GM23338 (cell line): ENCODE measurements around the gene OTUB2. TPM values are rescaled to one million over a fixed set of nuclear protein-coding genes. Genes with fewer than 3 reads are reported as not detected.

Experiments
- ATAC-seq: fragments of 200-7000 bp; cut with Tn5 transposase; 3 replicates; pipeline ENCODE4 v1.9.1; 2020
- DNase-seq: peaks from one replicate; pipeline ENCODE4 v3.0.0-alpha.2; 2015; ENCODE audit warnings: low spot score
- H2AFZ ChIP-seq: fragments of 200-600 bp; sonication (generic); 2 replicates; pipeline ENCODE4 v1.8.0; 2016; ENCODE audit warnings: antibody characterized with exemption, mild to moderate bottlenecking, moderate library complexity
- H3F3A ChIP-seq: fragments of 200-600 bp; sonication (generic); replicated peaks from 2 replicates; pipeline ENCODE4 v1.8.0; 2017; ENCODE audit warnings: antibody characterized with exemption, mixed run types, low read depth
- H3K27ac ChIP-seq: fragments of 200-600 bp; sonication (generic); 2 replicates; pipeline ENCODE4 v1.6.1; 2016; ENCODE audit warnings: low read depth
- H3K27me3 ChIP-seq: fragments of 200-600 bp; sonication (generic); 2 replicates; pipeline ENCODE4 v1.8.0; 2016; ENCODE audit warnings: mild to moderate bottlenecking, mixed run types, moderate library complexity; ENCODE audit not compliant: insufficient read depth
- H3K36me3 ChIP-seq: fragments of 200-600 bp; sonication (generic); 2 replicates; pipeline ENCODE4 v1.8.0; 2016; ENCODE audit warnings: mild to moderate bottlenecking; ENCODE audit not compliant: insufficient read depth
- H3K4me1 ChIP-seq: fragments of 200-600 bp; sonication (generic); 2 replicates; pipeline ENCODE4 v1.8.0; 2016; ENCODE audit warnings: mild to moderate bottlenecking, moderate library complexity; ENCODE audit not compliant: insufficient read depth
- H3K4me2 ChIP-seq: fragments of 200-600 bp; sonication (generic); 2 replicates; pipeline ENCODE4 v1.7.1; 2017; ENCODE audit warnings: mixed run types
- H3K4me3 ChIP-seq: fragments of 200-600 bp; sonication (generic); 2 replicates; pipeline ENCODE4 v1.6.1; 2016; ENCODE audit warnings: mixed run types
- H3K79me2 ChIP-seq: fragments of 200-600 bp; sonication (generic); replicated peaks from 2 replicates; pipeline ENCODE4 v1.8.0; 2017; ENCODE audit warnings: mild to moderate bottlenecking; ENCODE audit not compliant: insufficient read depth
- H3K9me2 ChIP-seq: fragments of 200-600 bp; sonication (generic); 2 replicates; pipeline ENCODE4 v1.8.0; 2017; ENCODE audit not compliant: insufficient read depth
- H4K20me1 ChIP-seq: fragments of 200-600 bp; sonication (generic); replicated peaks from 2 replicates; pipeline ENCODE4 v1.8.0; 2017; ENCODE audit warnings: mild to moderate bottlenecking; ENCODE audit not compliant: insufficient read depth
- H3K27ac Mint-ChIP-seq: 2 replicates; pipeline ENCODE4 v1.8.0; 2020; ENCODE audit warnings: inconsistent platforms, mild to moderate bottlenecking, moderate library complexity, mixed read lengths
- H3K27me3 Mint-ChIP-seq: 3 replicates; pipeline ENCODE4 v1.8.0; 2022; ENCODE audit warnings: low read depth, mild to moderate bottlenecking, moderate library complexity, mixed read lengths, inconsistent platforms; ENCODE audit not compliant: insufficient read depth, poor library complexity
- H3K36me3 Mint-ChIP-seq: 3 replicates; pipeline ENCODE4 v1.8.0; 2021; ENCODE audit warnings: low read depth, mild to moderate bottlenecking, inconsistent platforms, moderate library complexity, mixed read lengths
- H3K4me1 Mint-ChIP-seq: 3 replicates; pipeline ENCODE4 v1.8.0; 2020; ENCODE audit warnings: mild to moderate bottlenecking, inconsistent platforms, mixed read lengths
- H3K4me3 Mint-ChIP-seq: 3 replicates; pipeline ENCODE4 v1.8.0; 2021; ENCODE audit warnings: moderate library complexity, mild to moderate bottlenecking, inconsistent platforms, mixed read lengths
- H3K9me3 Mint-ChIP-seq: 3 replicates; pipeline ENCODE4 v1.8.0; 2020; ENCODE audit warnings: moderate library complexity, mild to moderate bottlenecking, inconsistent platforms, mixed read lengths
- CREB1 ChIP-seq: fragments of 250-450 bp; sonication (Bioruptor Pico); IDR thresholded peaks from 2 replicates; pipeline ENCODE4 v1.5.0; 2020; ENCODE audit warnings: low read depth, mild to moderate bottlenecking, moderate library complexity
- EZH2 ChIP-seq: fragments of 200-600 bp; sonication (generic); IDR thresholded peaks from one replicate; pipeline ENCODE4 v1.8.0; 2017; ENCODE audit warnings: antibody characterized with exemption, mild to moderate bottlenecking, low read depth; ENCODE audit not compliant: unreplicated experiment
- NANOG ChIP-seq: IDR thresholded peaks from 2 replicates; pipeline ENCODE4 v1.6.1; 2016; ENCODE audit warnings: antibody characterized with exemption, borderline replicate concordance
- POLR2AphosphoS5 ChIP-seq: IDR thresholded peaks from 2 replicates; pipeline ENCODE4 v1.6.1; 2016; ENCODE audit warnings: antibody characterized with exemption, low read depth
- ZNF331 ChIP-seq: fragments of 250-450 bp; sonication (Bioruptor Pico); IDR thresholded peaks from 2 replicates; pipeline ENCODE4 v1.5.0; 2020; ENCODE audit warnings: low read depth, mild to moderate bottlenecking, moderate library complexity
- polyA plus RNA-seq: library from polyadenylated mRNA; unstranded; fragments of >200 nt; fragmentation: Nextera tagmentation; extraction: Ambion mirVana; gene quantifications from 2 replicates; pipeline ENCODE4 v1.2.1, GENCODE V29; 2016
- total RNA-seq: library from RNA; depleted of rRNA; stranded (reverse); fragments of >200 nt; shearing (Covaris generic); gene quantifications from 2 replicates; pipeline ENCODE4 v1.2.3, GENCODE V29; 2014
- TF ChIP-seq, protein P1 (sequence below): fragments of 250-450 bp; sonication (Bioruptor Pico); IDR thresholded peaks from 2 replicates; pipeline ENCODE4 v1.5.0; 2020; ENCODE audit warnings: mild to moderate bottlenecking, moderate library complexity
- TF ChIP-seq, protein P2 (sequence below): IDR thresholded peaks from 2 replicates; pipeline ENCODE4 v1.6.1; 2016; ENCODE audit warnings: antibody characterized with exemption

The OTUB2 gene
- total and polyA plus RNA-seq, 2 experiments from 2014 or later: 2.1 to 4.1 TPM

DNA sequence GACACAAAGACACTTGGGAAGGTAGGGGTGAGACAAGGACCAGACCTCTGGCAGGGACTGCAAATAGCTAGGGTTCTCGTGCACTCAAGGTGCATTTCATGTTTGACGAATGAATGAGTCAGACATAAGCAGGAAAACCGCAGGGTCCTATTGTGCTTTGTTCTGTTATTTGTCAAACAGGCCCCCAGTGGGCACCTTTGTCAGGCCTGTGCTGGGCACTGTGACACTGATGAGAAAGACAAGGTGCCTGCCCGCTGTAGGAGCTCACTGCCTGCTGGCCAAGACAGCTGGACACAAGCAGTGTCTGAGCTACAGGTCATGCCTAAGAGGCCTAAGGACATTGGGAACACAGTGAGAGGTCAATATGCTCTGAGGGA lies 2.3 kb downstream of the OTUB2 start (continued):
- TF ChIP-seq, protein P1, sequence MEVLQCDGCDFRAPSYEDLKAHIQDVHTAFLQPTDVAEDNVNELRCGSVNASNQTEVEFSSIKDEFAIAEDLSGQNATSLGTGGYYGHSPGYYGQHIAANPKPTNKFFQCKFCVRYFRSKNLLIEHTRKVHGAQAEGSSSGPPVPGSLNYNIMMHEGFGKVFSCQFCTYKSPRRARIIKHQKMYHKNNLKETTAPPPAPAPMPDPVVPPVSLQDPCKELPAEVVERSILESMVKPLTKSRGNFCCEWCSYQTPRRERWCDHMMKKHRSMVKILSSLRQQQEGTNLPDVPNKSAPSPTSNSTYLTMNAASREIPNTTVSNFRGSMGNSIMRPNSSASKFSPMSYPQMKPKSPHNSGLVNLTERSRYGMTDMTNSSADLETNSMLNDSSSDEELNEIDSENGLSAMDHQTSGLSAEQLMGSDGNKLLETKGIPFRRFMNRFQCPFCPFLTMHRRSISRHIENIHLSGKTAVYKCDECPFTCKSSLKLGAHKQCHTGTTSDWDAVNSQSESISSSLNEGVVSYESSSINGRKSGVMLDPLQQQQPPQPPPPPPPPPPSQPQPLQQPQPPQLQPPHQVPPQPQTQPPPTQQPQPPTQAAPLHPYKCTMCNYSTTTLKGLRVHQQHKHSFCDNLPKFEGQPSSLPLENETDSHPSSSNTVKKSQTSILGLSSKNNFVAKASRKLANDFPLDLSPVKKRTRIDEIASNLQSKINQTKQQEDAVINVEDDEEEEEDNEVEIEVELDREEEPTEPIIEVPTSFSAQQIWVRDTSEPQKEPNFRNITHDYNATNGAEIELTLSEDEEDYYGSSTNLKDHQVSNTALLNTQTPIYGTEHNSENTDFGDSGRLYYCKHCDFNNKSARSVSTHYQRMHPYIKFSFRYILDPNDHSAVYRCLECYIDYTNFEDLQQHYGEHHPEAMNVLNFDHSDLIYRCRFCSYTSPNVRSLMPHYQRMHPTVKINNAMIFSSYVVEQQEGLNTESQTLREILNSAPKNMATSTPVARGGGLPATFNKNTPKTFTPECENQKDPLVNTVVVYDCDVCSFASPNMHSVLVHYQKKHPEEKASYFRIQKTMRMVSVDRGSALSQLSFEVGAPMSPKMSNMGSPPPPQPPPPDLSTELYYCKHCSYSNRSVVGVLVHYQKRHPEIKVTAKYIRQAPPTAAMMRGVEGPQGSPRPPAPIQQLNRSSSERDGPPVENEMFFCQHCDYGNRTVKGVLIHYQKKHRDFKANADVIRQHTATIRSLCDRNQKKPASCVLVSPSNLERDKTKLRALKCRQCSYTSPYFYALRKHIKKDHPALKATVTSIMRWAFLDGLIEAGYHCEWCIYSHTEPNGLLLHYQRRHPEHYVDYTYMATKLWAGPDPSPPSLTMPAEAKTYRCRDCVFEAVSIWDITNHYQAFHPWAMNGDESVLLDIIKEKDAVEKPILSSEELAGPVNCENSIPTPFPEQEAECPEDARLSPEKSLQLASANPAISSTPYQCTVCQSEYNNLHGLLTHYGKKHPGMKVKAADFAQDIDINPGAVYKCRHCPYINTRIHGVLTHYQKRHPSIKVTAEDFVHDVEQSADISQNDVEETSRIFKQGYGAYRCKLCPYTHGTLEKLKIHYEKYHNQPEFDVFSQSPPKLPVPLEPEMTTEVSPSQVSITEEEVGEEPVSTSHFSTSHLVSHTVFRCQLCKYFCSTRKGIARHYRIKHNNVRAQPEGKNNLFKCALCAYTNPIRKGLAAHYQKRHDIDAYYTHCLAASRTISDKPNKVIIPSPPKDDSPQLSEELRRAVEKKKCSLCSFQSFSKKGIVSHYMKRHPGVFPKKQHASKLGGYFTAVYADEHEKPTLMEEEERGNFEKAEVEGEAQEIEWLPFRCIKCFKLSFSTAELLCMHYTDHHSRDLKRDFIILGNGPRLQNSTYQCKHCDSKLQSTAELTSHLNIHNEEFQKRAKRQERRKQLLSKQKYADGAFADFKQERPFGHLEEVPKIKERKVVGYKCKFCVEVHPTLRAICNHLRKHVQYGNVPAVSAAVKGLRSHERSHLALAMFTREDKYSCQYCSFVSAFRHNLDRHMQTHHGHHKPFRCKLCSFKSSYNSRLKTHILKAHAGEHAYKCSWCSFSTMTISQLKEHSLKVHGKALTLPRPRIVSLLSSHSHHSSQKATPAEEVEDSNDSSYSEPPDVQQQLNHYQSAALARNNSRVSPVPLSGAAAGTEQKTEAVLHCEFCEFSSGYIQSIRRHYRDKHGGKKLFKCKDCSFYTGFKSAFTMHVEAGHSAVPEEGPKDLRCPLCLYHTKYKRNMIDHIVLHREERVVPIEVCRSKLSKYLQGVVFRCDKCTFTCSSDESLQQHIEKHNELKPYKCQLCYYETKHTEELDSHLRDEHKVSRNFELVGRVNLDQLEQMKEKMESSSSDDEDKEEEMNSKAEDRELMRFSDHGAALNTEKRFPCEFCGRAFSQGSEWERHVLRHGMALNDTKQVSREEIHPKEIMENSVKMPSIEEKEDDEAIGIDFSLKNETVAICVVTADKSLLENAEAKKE (CRISPR knock-in tag): no peak
- TF ChIP-seq EZH2 (no peak), ZNF331 (CRISPR knock-in tag) (no peak), POLR2AphosphoS5 (no peak)
- TF ChIP-seq, protein P2, sequence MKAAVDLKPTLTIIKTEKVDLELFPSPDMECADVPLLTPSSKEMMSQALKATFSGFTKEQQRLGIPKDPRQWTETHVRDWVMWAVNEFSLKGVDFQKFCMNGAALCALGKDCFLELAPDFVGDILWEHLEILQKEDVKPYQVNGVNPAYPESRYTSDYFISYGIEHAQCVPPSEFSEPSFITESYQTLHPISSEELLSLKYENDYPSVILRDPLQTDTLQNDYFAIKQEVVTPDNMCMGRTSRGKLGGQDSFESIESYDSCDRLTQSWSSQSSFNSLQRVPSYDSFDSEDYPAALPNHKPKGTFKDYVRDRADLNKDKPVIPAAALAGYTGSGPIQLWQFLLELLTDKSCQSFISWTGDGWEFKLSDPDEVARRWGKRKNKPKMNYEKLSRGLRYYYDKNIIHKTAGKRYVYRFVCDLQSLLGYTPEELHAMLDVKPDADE: no peak

DNA sequence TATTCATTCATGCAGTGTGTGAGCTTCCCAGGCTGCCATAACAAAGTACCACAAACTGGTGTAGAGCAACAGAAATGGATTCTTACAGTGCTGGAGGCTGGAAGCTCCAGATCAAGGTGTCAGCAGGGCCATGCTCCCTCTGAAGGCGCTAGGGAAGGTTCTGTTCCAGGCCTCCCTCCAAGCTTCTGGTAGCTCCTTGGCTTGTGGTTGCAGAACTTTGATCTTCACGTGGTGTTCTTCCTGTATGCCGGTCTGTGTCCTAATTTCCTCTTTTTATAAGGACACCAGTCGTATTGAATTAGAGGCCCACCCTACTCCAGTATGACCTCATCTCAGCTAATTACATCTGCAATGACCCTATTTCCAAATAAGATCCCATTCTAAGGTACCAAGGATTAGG lies 3.1 kb downstream of the OTUB2 start:
- no peak for TF ChIP-seq CREB1 (CRISPR knock-in tag)
- TF ChIP-seq, protein P2: no peak
- TF ChIP-seq ZNF331 (CRISPR knock-in tag): no peak
- TF ChIP-seq, protein P1 (CRISPR knock-in tag): no peak
- no peak for TF ChIP-seq NANOG
- no peaks in the 10 kb centered on the region for H3K36me3 ChIP-seq
- no peak overlapping the region for H3K4me3 ChIP-seq
- 0 out of 2 replicates have a peak, but pooled peaks cover 4% of the 10 kb centered on the region for H3K9me2 ChIP-seq
- Mint-ChIP-seq H3K27me3 (peaks cover 8% of the 10 kb centered on the region), H3K27ac (no peak overlapping the region), H3K4me1 (peaks cover 8% of the 10 kb centered on the region), H3K4me3 (no peak overlapping the region), H3K36me3 (peaks cover 6% of the 10 kb centered on the region; the same call in 2 of the 3 replicates), H3K9me3 (0 out of 3 replicates have a peak, but pooled peaks cover 4% of the 10 kb centered on the region)
- H3F3A ChIP-seq: no peaks in the 10 kb centered on the region
- no peaks in the 10 kb centered on the region for H3K27me3 ChIP-seq
- no peak overlapping the region for H2AFZ ChIP-seq
- no peak for ATAC-seq
- no peak overlapping the region for H3K4me2 ChIP-seq
- no peaks in the 10 kb centered on the region for H3K79me2 ChIP-seq
- H3K27ac ChIP-seq: no peak overlapping the region
- H4K20me1 ChIP-seq: no peaks in the 10 kb centered on the region
- DNase-seq: no peak
- H3K4me1 ChIP-seq: no peaks in the 10 kb centered on the region
